Measurements from ENCODE around the gene TMEM238L.
A peak's percentile ranks its signal among the peaks of the same experiment; 100 is the strongest.
"Not testable (repeated sequence)": the region's sequence is repeated elsewhere in the genome, so short reads cannot be mapped to it uniquely, and the experiment has no call there.

The TMEM238L gene
- total RNA-seq = 0 reads per million in 3 experiments

DNA sequence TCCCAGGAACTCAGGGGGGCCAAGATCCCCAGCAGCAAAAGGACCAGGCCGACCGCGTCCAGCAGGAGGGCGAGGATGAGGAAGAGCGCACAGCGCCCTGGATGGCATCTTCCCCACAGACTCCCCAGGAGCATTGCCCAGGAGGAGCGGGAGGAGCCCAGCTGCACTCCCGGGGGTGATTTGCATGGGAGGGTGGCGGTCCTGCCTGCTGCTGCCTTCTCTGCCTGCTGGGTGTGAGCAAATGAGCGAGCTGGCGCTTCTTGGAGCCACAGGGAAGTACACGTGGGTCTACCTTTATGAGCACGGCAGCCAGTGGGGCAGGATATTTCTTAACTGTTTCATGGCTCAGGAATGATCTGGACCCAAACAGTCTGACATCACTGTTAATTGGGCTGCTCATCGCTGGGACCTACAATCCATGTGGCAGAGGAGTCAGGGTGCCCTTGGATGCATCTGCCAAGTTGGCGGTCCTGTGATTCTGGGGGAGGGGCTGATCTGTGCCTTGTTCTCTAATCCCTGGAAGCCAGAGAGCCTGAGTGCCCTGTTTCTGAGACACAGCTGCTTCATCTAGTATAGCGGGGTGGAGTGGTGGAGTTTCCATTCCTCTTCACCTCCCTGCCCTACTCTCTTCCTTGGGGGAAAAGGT, at the start of gene TMEM238L:
Gene TMEM238L, minus strand, starts transcription at position 270 of the 646 bp plus-strand sequence. Its CDS starts 136 bp downstream, at position 134.
- DNase-seq = no peak

GRCh38 chr17:10846636-10847035, 42.7 kb upstream of the TMEM238L start:
- not testable (repeated sequence) for DNase-seq

GRCh38 chr17:10845388-10845751, 41.5 kb upstream of the TMEM238L start:
- DNase-seq = no peak

- DNase-seq = peak; percentile 56
Observed at GRCh38 chr17:10844621-10845387, 40.9 kb upstream of the TMEM238L start.

GRCh38 chr17:10843811-10844210, 39.9 kb upstream of the TMEM238L start:
- DNase-seq = no peak

DNA sequence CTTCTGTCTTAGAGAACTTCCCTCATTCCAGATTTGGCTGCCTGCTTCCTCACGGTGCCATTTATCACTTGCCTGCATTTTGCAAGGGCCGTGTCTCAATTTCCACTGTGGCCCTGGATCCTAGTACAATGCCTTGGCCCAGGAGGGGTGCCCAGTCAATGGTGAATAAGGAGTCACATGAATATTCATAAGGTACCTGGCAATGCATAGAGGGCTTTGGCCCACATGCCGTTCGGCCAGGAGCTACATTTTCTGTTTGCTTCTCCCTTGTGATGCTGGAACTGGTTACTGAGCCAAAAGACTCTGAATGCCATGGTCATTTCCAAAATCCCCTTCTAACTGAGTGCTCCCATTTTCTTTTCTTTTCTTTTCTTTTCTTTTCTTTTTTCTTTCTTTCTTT, 38.8 kb upstream of the TMEM238L start:
- DNase-seq = no peak

DNA sequence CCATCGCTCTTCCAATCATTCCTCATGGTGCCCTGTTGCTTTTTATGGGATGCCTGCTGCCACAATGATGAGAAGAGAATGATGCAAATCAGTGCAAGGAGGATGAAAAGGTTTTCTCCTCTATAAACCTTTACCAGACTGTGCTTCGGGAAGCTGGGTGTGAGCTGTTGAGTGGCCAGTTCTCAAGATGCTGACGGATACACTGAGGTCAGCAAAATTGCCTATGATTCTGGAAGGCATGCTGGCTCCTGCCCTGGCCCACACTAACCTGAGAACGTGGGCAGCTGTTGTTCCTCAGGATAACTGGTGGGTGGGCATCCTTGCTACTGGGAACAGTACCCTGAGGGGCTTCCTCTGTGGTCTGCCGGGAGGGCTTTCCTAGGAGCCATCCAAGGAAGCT, 34.8 kb upstream of the TMEM238L start:
- DNase-seq = no peak

- DNase-seq = no peak
Observed at GRCh38 chr17:10837921-10838320, 34.0 kb upstream of the TMEM238L start, which contains the start of gene PIRT. Gene PIRT (minus strand): TSS chr17:10838087. CDS start chr17:10825645, 12,442 bp downstream.

- no peak for DNase-seq
Observed at GRCh38 chr17:10836966-10837590, 33.2 kb upstream of the TMEM238L start.

DNA sequence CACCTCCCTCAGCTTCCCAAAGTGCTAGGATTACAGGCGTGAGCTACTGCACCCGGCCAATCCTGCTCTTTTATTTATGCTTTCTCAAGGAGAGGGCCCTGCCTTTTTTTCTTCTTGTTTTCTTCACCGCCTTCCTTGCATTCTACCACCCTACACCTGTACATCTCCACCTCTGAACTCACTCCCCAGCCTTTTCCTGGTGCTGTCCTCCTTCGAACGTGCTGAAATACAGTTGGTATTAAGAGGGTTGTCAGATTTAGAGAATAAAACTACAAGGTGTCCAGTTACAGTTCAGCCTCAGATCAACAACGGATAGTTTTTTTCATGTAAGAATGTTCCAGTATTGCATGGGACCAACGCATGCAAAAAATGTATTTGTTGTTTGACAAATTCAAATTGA, 32.2 kb upstream of the TMEM238L start:
- DNase-seq = no peak

GRCh38 chr17:10831696-10832095, 27.8 kb upstream of the TMEM238L start:
- DNase-seq = no peak

GRCh38 chr17:10827898-10828552, 24.1 kb upstream of the TMEM238L start:
- no peak for DNase-seq

DNA sequence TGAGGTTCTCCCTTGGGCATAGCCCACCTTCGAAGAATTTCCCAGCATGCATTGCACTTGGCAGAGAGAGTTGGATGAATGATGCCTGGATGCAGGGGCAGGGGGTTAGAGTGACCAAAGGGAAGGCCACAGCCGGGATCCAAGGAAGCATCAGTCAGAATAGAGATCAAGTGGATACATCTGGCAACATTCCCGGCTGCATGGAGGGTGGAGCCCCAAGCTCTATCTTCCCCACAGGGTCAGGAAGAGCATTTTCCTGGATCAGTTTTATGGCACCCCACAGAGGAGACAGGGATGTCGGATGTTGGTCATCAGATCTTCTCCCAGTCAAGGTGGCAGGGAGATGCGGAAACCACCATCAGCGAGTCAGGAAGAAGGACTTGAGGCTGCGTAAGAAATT, 21.0 kb upstream of the TMEM238L start:
- DNase-seq = no peak

GRCh38 chr17:10821770-10822169, 17.9 kb upstream of the TMEM238L start:
- no peak for DNase-seq

DNA sequence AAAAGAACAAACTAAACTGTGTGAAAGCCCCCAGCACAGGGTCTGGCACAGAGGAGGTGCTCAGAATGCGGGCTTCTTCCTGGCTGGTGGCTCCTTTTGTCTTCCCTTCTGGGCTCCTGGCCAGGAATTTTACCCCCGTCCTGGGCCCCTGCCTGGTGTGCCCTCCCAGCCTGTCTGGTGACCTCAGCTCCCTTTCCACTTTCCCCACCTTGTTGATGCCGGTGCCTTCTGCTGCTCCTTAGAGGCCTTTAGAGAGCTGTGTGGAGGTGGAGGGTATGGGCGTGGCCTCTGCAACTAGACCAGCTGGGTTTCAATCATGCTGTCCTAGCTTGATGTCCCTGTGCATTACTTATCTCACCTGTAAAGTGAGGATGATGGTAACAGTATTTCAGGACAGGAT, 17.2 kb upstream of the TMEM238L start:
- DNase-seq = no peak

- no peak for DNase-seq
Observed at GRCh38 chr17:10815319-10815718, 11.4 kb upstream of the TMEM238L start.

- DNase-seq = no peak
Observed at GRCh38 chr17:10814075-10814474, 10.2 kb upstream of the TMEM238L start.

- DNase-seq = no peak
Observed at GRCh38 chr17:10812674-10813073, 8.8 kb upstream of the TMEM238L start.

DNA sequence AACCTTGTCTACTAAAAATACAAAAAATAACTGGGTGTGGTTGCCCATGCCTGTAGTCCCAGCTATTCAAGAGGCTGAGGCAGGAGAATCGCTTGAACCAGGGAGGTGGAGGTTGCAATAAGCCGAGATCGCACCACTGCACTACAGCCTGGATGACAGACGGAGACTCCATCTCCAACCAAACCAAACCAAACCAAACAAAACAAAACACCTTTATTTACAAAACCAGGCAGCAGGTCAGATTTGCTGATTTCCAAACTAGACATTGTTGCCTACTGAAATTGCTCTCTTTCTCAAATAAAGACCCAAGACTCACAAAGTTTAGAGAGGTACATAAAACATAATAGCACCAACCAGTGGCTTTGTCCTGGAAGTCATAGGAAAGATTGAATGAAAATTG, 5.7 kb upstream of the TMEM238L start:
- DNase-seq = no peak

- DNase-seq = no peak
Observed at GRCh38 chr17:10807704-10808128, 3.8 kb upstream of the TMEM238L start.

DNA sequence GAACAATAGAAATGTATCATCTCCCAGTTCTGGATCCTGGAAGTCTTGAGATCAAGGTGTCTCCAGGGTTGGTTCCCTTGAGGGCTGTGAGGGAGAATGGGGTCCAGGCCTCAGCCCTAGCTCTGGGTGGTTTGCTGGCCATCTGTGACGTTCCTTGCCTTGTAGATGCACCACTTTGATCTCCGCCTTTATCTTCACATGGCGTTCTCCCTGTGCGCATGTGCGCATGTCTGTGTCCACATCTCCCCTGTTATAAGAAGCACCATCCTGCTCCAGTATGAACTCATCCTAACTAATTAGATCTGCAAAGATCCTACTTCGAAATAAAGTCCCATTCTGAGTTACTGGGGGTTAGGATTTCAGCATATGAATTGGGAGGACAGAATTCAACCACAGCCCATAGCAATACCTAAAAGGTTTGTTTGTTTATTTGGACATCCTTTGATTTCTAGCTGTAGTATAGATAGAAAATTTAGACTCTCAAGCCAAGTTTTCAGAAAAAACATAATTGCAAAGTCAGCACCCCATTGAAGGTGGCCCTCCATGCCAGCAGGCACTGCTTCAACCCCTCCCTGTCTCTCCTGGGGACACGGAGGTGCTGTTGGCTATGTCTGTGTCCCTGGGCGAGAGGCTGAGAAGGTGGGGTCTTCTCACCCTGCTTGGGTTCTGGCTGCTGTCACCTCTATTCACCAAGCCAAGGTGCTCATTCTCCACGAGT, 2.8 kb upstream of the TMEM238L start:
- DNase-seq = no peak

GRCh38 chr17:10805911-10806310, 2.0 kb upstream of the TMEM238L start:
- no peak for DNase-seq

GRCh38 chr17:10804546-10804945, 647 bp upstream of the TMEM238L start:
- DNase-seq = no peak

Measured in central memory CD4-positive, alpha-beta T cell (primary cell).